K562 (cell line): Measurements from ENCODE around the gene VPS4A. TPM values are rescaled to one million over a fixed set of nuclear protein-coding genes. Genes with fewer than 3 reads are reported as not detected.

Source experiments
- ATAC-seq: fragments of 200-7000 bp; cut with Tn5 transposase; 3 replicates; pipeline ENCODE4 v1.9.1; 2020; ENCODE audit warnings: moderate library complexity
- BruUV-seq: library from RNA; stranded (reverse); fragments of 400-500 nt; replicated peaks from 2 replicates; lab custom pipeline; 2021; lab: Mats Ljungman, UMichigan
- CTCF ChIA-PET: fragments of 300-600 bp; formaldehyde crosslinking; extraction: SDS; loops from one replicate; lab custom pipeline; 2021; ENCODE audit warnings: low intra/inter-chr PET ratio; lab: Yijun Ruan, JAX
- POLR2A ChIA-PET: fragments of 300-600, 350-650 bp; sonication (Branson Sonifier 250); formaldehyde crosslinking; extraction: SDS; loops from one replicate; lab custom pipeline; 2021; ENCODE audit warnings: antibody characterized with exemption, inconsistent platforms; lab: Yijun Ruan, JAX
- DNase-seq, 4 experiments: peaks; one replicate each; pipeline versions ENCODE4 v3.0.0 to v3.0.0-alpha.2; 2011 to 2018; ENCODE audit warnings: low spot score in 3 of 4, mixed read lengths in 3 of 4; ENCODE audit errors: extremely low read depth in 1 of 4
- FAIRE-seq: peaks from 2 replicates; lab custom pipeline; 2011; peaks lifted over from hg19 to GRCh38; lab: Jason Lieb, UNC
- H2AFZ ChIP-seq: 2 replicates; pipeline ENCODE4 v1.6.0; 2011; ENCODE audit warnings: low read depth, low read length, control low read depth, inconsistent platforms
- H3K27ac ChIP-seq: fragments of 200-600 bp; 3 replicates; pipeline ENCODE4 v1.8.0; 2011; ENCODE audit warnings: low read depth, mild to moderate bottlenecking, control low read depth, inconsistent platforms, low read length, moderate library complexity, mixed read lengths; ENCODE audit errors: extremely low read depth
- H3K27me3 ChIP-seq, 2 experiments: fragments of 300-600 bp in 1 of 2; 2 replicates in 1 of 2; 3 replicates in 1 of 2; pipeline versions ENCODE4 v1.6.0 to v1.8.0; 2011; ENCODE audit warnings: inconsistent platforms in 2 of 2, low read length in 2 of 2, mild to moderate bottlenecking in 1 of 2, mixed read lengths in 1 of 2, moderate library complexity in 1 of 2; ENCODE audit not compliant: control insufficient read depth in 2 of 2, insufficient read depth in 2 of 2
- H3K36me3 ChIP-seq: fragments of 300-600 bp; 3 replicates; pipeline ENCODE4 v1.8.0; 2011; ENCODE audit warnings: mild to moderate bottlenecking, low read length, inconsistent platforms; ENCODE audit not compliant: control insufficient read depth, insufficient read depth
- H3K4me1 ChIP-seq, 2 experiments: fragments of 200-600 bp in 1 of 2; replicated peaks in 1 of 2; 2 replicates in 1 of 2; 3 replicates in 1 of 2; pipeline versions ENCODE4 v1.5.1 to v1.8.0; 2011; ENCODE audit warnings: inconsistent platforms in 2 of 2, low read length in 2 of 2, mild to moderate bottlenecking in 1 of 2, mixed read lengths in 1 of 2, moderate library complexity in 1 of 2; ENCODE audit not compliant: control insufficient read depth in 2 of 2, insufficient read depth in 2 of 2
- H3K4me2 ChIP-seq: 2 replicates; pipeline ENCODE4 v1.6.1; 2011; ENCODE audit warnings: low read length, control low read depth, inconsistent platforms, mixed read lengths; ENCODE audit not compliant: insufficient read depth
- H3K4me3 ChIP-seq: fragments of 200-600 bp; sonication (generic), shearing (Covaris generic); 2 replicates; pipeline ENCODE4 v1.5.1; 2016; ENCODE audit warnings: control low read depth, inconsistent platforms
- H3K79me2 ChIP-seq: fragments of 200-600 bp; 3 replicates; pipeline ENCODE4 v1.8.0; 2011; ENCODE audit warnings: low read length, inconsistent platforms; ENCODE audit not compliant: control insufficient read depth, insufficient read depth
- H3K9ac ChIP-seq, 2 experiments: 2 replicates each; pipeline versions ENCODE4 v1.6.0 to v1.6.1; 2011; ENCODE audit warnings: low read depth in 2 of 2, low read length in 2 of 2, control low read depth in 1 of 2, inconsistent platforms in 1 of 2, mild to moderate bottlenecking in 1 of 2, mixed read lengths in 1 of 2; ENCODE audit not compliant: insufficient read depth in 1 of 2
- H3K9me1 ChIP-seq: one replicate; pipeline ENCODE4 v1.6.0; 2011; ENCODE audit warnings: inconsistent platforms, mild to moderate bottlenecking, low read length, moderate library complexity; ENCODE audit not compliant: control insufficient read depth, insufficient read depth
- H3K9me3 ChIP-seq: replicated peaks from 2 replicates; pipeline ENCODE4 v1.5.1; 2011; ENCODE audit warnings: low read depth, low read length, inconsistent platforms; ENCODE audit not compliant: control insufficient read depth, insufficient read depth
- H4K20me1 ChIP-seq: replicated peaks from 2 replicates; pipeline ENCODE4 v1.6.1; 2011; ENCODE audit warnings: low read length, inconsistent platforms, mixed read lengths; ENCODE audit not compliant: control insufficient read depth, insufficient read depth
- ATF1 ChIP-seq, 2 experiments: fragments of 450-650 bp in 1 of 2; IDR thresholded peaks; 2 replicates each; pipeline ENCODE4 v1.6.1; 2016; ENCODE audit warnings: missing compliant biosample characterization in 1 of 2, missing genetic modification characterization in 1 of 2
- MCM5 ChIP-seq: fragments of 450-650 bp; IDR thresholded peaks from 2 replicates; pipeline ENCODE4 v1.6.1; 2016; ENCODE audit warnings: low read depth
- NEUROD1 ChIP-seq: fragments of 150-350 bp; IDR thresholded peaks from 2 replicates; pipeline ENCODE4 v1.6.1; 2014; ENCODE audit warnings: borderline replicate concordance, low read length, low read depth; ENCODE audit not compliant: partially characterized antibody
- RBBP5 ChIP-seq: fragments of 200-600 bp; sonication (generic); IDR thresholded peaks from 2 replicates; pipeline ENCODE4 v1.6.1; 2012; ENCODE audit warnings: borderline replicate concordance, mild to moderate bottlenecking, low read length, control low read depth, inconsistent platforms; ENCODE audit not compliant: insufficient read depth, poor library complexity, severe bottlenecking
- SPI1 ChIP-seq: IDR thresholded peaks from 2 replicates; pipeline ENCODE4 v1.6.1; 2011; ENCODE audit warnings: low read depth, low read length, control low read depth, borderline replicate concordance
- ZBTB11 ChIP-seq, 3 experiments: fragments of 200-800 bp in 1 of 3; fragments of 250-450 bp in 1 of 3; fragments of 450-650 bp in 1 of 3; sonication (Bioruptor Pico) in 1 of 3; sonication (Bioruptor generic) in 1 of 3; formaldehyde crosslinking in 1 of 3; IDR thresholded peaks; 2 replicates each; pipeline versions ENCODE4 v1.6.1 to v1.8.0; 2016 to 2022; ENCODE audit warnings: mild to moderate bottlenecking in 2 of 3, missing genetic modification characterization in 2 of 3, missing compliant biosample characterization in 1 of 3, moderate library complexity in 1 of 3
- WGBS: fragments of 100-300 bp; shearing (Covaris generic); methylation state at CpG from one replicate; pipeline ENCODE4 v1.1.6; 2016; ENCODE audit warnings: low coverage, mixed read lengths; ENCODE audit not compliant: insufficient coverage; ENCODE audit errors: missing lambda C conversion rate; 5-methylcytosine and 5-hydroxymethylcytosine counted together
- in situ Hi-C: fragments of 300-500 bp; cut with MboI; formaldehyde crosslinking; loops from 4 replicates; pipeline ENCODE4 v1.15.0; 2018; ENCODE audit warnings: inconsistent platforms, mixed read lengths
- intact Hi-C: fragments of 100-400 bp; cut with micrococcal nuclease; formaldehyde crosslinking; loops from 2 replicates; pipeline ENCODE4 v1.14.2; 2022
- polyA plus RNA-seq, 8 experiments: library from polyadenylated mRNA; depleted of rRNA in 4 of 8; stranded (reverse) in 5 of 8; unstranded in 3 of 8; fragments of >200 nt; fragmentation: Nextera tagmentation in 2 of 8; fragmentation: Illumina TruSeq in 1 of 8; extraction: Ambion mirVana in 2 of 8; extraction: Trizol in 1 of 8; gene quantifications; 2 replicates each; pipeline versions ENCODE4 v1.2.1 to v1.2.3, GENCODE V29; 2011 to 2014; ENCODE audit warnings: inconsistent platforms in 1 of 8, missing spikeins in 1 of 8
- total RNA-seq, 7 experiments: library from RNA; depleted of rRNA in 6 of 7; stranded (reverse); fragments of >200 nt in 6 of 7; fragmentation: Illumina TruSeq in 2 of 7; extraction: Trizol in 2 of 7; gene quantifications; 2 replicates each; pipeline versions ENCODE4 v1.2.1 to v1.2.3, GENCODE V29; 2011 to 2021; ENCODE audit warnings: low replicate concordance in 1 of 7
- TF ChIP-seq, protein P1 (sequence below): fragments of 450-650 bp; IDR thresholded peaks from 2 replicates; pipeline ENCODE4 v1.6.1; 2018; ENCODE audit warnings: mild to moderate bottlenecking, low read depth; ENCODE audit not compliant: partially characterized antibody

The VPS4A gene
- total and polyA plus RNA-seq, 9 of the 15 experiments (the other 6 are each of a cell fraction or from before 2014, with no cell fraction given), result 7.6 to 45.4 (median 29.9) TPM

DNA sequence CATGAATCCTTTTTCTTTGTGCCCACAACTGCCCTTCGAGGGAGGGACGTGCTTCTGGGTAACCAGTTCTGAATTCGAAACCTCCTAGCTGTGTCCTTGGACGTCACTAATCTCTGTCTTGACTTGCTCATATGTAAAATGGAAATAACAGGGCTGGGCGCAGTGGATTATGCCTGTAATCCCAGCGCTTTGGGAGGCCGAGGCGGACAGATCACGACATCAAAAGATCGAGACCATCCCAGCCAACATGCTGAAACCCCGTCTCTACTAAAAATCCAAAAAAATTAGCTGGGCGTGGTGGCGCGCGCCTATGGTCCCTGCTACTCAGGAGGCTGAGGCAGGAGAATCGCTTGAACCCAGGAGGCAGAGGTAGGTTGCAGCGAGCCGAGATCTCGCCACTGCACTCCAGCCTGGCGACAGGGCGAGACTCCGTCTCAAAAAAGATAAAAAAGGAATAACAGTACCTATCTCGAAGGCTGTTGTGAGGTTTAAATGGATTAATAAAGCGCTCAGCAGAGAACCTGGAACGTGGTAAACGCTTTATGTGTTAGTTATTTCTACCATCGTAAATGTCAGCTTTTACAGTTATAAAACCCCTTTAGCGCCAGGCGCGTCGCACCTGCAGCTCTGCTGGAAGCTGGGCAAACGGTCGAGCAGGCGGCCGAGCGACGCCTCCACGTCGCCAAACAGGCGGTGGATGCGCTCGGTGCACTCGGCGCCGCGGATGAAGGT, 27.6 kb downstream of the VPS4A start (continued):
- TF ChIP-seq ATF1 (CRISPR knock-in tag; IDR thresholded peaks at IDR 0.05) (no peak), ATF1 (tag; IDR thresholded peaks at IDR 0.05) (no peak), SPI1 (no peak), MCM5 (no peak)

DNA sequence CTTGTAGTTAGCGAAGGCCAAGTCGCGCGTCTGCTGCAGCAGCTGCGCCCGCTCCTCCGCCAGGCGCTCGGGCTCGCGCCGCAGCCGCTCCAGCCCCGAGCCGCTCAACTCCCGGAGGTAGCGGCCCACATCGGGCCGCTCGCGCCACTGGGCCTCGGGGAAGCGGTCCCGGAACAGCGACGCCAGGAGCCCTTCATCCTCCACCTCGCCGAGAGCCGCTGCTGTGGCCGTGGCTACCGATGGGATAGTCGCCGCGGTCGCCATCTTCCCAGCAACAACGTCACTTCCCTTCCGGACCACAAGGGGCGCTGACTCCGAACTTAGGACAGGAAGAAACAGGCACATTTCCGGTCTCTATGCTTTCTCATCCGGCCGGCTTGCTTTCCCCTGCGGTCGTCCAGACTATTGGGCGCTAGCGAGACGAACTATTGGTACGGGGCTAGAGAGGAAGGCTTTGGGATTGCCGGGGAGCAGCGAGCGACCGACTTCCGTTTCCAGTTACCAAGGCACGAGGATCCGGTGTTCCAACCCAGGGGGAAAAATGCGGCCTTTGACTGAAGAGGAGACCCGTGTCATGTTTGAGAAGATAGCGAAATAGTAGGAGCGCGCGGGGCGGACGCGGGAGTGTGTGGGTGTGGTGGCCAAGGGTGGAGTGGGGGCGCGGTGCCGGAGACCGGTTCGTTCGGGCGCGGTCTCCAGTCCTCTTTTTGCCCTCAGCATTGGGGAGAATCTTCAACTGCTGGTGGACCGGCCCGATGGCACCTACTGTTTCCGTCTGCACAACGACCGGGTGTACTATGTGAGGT, 28.3 kb downstream of the VPS4A start, which contains the start of the genes COG8 and NIP7:
Gene COG8, minus strand, starts transcription at position 276 of the 806 bp plus-strand sequence. Its CDS starts 12 bp downstream, at position 264.
Gene NIP7, plus strand, starts transcription at position 484 of the 806 bp plus-strand sequence. Its CDS starts 58 bp downstream, at position 542.
- H3K36me3 ChIP-seq, result peaks cover 75% of the 10 kb centered on the region
- H3K27ac ChIP-seq, result peak within 1 kb of the TSS; percentile 90
- peaks cover 56% of the 10 kb centered on the region for H3K79me2 ChIP-seq
- 0% methylated on average over 60 of the region's 77 CpGs for WGBS
- FAIRE-seq (peak; percentile 100), DNase-seq (peak; percentile 79 to 98 (median 86)), ATAC-seq (peak; percentile 98)
- CTCF ChIA-PET, result interaction anchor here (1.4 to 1.5 kb wide), 2 partner anchors 9 to 28 kb away, joined by 4 to 8 read pairs; partner anchors contain the start of genes PDF and VPS4A
- H3K9me3 ChIP-seq, result no peaks in the 10 kb centered on the region
- in situ Hi-C loops (no loop called here), intact Hi-C loops (loop anchor here (5.0 kb wide), 1 partner anchor 43 kb away; no protein-coding TSS in a partner anchor)
- H3K9ac ChIP-seq, result peak within 1 kb of the TSS; percentile 96 to 99
- peak within 1 kb of the TSS; percentile 100 for H3K4me2 ChIP-seq
- no peaks in the 10 kb centered on the region for H3K27me3 ChIP-seq
- POLR2A ChIA-PET, result interaction anchor here (0.6 to 4.6 kb wide), 9 partner anchors 10 to 385 kb away, joined by 3 to 33 read pairs (median 3); partner anchors contain the start of genes PDF and TMED6
- H3K4me3 ChIP-seq, result peak within 1 kb of the TSS; percentile 94
- H3K9me1 ChIP-seq, result no peaks in the 10 kb centered on the region
- H3K4me1 ChIP-seq, result peaks cover 13 to 14% of the 10 kb centered on the region in 2 experiments
- TSS peak; percentile 69 for BruUV-seq
- H4K20me1 ChIP-seq, result no peaks in the 10 kb centered on the region
- H2AFZ ChIP-seq, result peak within 1 kb of the TSS; percentile 94
- TF ChIP-seq NEUROD1 (peak; percentile 44), ZBTB11 (CRISPR knock-in tag; IDR thresholded peaks at IDR 0.05) (peak; percentile 84 to 96 (median 96); a peak in 5 of 6 replicates), RBBP5 (peak; percentile 96)
- TF ChIP-seq, protein P1, sequence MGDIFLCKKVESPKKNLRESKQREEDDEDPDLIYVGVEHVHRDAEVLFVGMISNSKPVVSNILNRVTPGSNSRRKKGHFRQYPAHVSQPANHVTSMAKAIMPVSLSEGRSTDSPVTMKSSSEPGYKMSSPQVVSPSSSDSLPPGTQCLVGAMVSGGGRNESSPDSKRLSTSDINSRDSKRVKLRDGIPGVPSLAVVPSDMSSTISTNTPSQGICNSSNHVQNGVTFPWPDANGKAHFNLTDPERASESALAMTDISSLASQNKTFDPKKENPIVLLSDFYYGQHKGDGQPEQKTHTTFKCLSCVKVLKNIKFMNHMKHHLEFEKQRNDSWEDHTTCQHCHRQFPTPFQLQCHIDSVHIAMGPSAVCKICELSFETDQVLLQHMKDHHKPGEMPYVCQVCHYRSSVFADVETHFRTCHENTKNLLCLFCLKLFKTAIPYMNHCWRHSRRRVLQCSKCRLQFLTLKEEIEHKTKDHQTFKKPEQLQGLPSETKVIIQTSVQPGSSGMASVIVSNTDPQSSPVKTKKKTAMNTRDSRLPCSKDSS, result no peak
